Measurements from ENCODE around the gene TNRC6A.

TNRC6A gene

GRCh38 chr16:24781256-24781655, 51.8 kb downstream of the TNRC6A start:
- no peak overlapping the region for H3K9ac ChIP-seq (ENCODE audit: low read depth, low read length, poor library complexity)
- H2BK5ac ChIP-seq (ENCODE audit: low read length), result no peak overlapping the region
- H3K79me1 ChIP-seq (ENCODE audit: low read depth, low read length), result peaks cover 5% of the 10 kb centered on the region
- H2AK5ac ChIP-seq (ENCODE audit: low read depth, low read length), result no peak overlapping the region
- no peaks in the 10 kb centered on the region for H3K27me3 ChIP-seq (ENCODE audit: control insufficient read depth in 3 of 3, insufficient read depth in 3 of 3, low read depth in 1 of 3, low read length in 3 of 3)
- no CpG with 5 or more reads among the region's 2 CpGs for WGBS, 2 donors (ENCODE audit: extremely low coverage in 2 of 2, insufficient read length in 2 of 2, insufficient replicate concordance in 1 of 2)
- no peak overlapping the region for H3K18ac ChIP-seq (ENCODE audit: low read length)
- no peak overlapping the region for H3K4me2 ChIP-seq (ENCODE audit: insufficient read depth, low read length, poor library complexity, severe bottlenecking)
- H3K4me3 ChIP-seq (ENCODE audit: low read length in 2 of 2), result no peak overlapping the region
- H2AFZ ChIP-seq (ENCODE audit: low read length), result no peak overlapping the region
- H2BK120ac ChIP-seq (ENCODE audit: low read depth, low read length), result no peak overlapping the region
- no peak for DNase-seq (ENCODE audit: low spot score)
- H4K91ac ChIP-seq (ENCODE audit: low read depth, low read length, poor library complexity), result no peak overlapping the region
- no peak overlapping the region for H3K14ac ChIP-seq (ENCODE audit: low read length)
- no peak overlapping the region for H2BK15ac ChIP-seq (ENCODE audit: low read length)
- H3K23ac ChIP-seq (ENCODE audit: low read depth, low read length, poor library complexity), result no peak overlapping the region
- H4K8ac ChIP-seq (ENCODE audit: low read depth, low read length), result no peak overlapping the region
- no peak overlapping the region for H3K4ac ChIP-seq (ENCODE audit: low read length)
- no peaks in the 10 kb centered on the region for H3K9me3 ChIP-seq (replicated peaks in 1 of 2; ENCODE audit: control insufficient read depth in 2 of 2, insufficient read depth in 1 of 2, low read depth in 1 of 2, low read length in 2 of 2)
- H3K36me3 ChIP-seq (replicated peaks in 1 of 2; ENCODE audit: control insufficient read depth in 2 of 2, insufficient read depth in 2 of 2, low read length in 2 of 2), result peaks cover 29 to 96% of the 10 kb centered on the region in 2 donors
- H2BK12ac ChIP-seq (ENCODE audit: low read length), result no peak overlapping the region
- H3K27ac ChIP-seq (replicated peaks; ENCODE audit: low read length), result no peak overlapping the region
- H3K4me1 ChIP-seq (ENCODE audit: control insufficient read depth in 2 of 2, insufficient read depth in 1 of 2, low read depth in 1 of 2, low read length in 2 of 2), result no peaks in the 10 kb centered on the region

GRCh38 chr16:24784121-24784520, 54.7 kb downstream of the TNRC6A start:
- H4K91ac ChIP-seq (ENCODE audit: low read depth, low read length, poor library complexity), result no peak overlapping the region
- no CpG with 5 or more reads among the region's 3 CpGs for whole genome bisulfite sequencing, 2 donors (ENCODE audit: extremely low coverage in 2 of 2, insufficient read length in 2 of 2, insufficient replicate concordance in 1 of 2)
- no peak overlapping the region for H3K9ac ChIP-seq (ENCODE audit: low read depth, low read length, poor library complexity)

GRCh38 chr16:24789881-24790280, 60.4 kb downstream of the TNRC6A start:
- WGBS, 2 donors (ENCODE audit: extremely low coverage in 2 of 2, insufficient read length in 2 of 2, insufficient replicate concordance in 1 of 2), result no CpG with 5 or more reads among the region's 2 CpGs
- H3K9ac ChIP-seq (ENCODE audit: low read depth, low read length, poor library complexity), result no peak overlapping the region
- no peak for DNase-seq (ENCODE audit: low spot score)
- H3K9me3 ChIP-seq (replicated peaks in 1 of 2; ENCODE audit: control insufficient read depth in 2 of 2, insufficient read depth in 1 of 2, low read depth in 1 of 2, low read length in 2 of 2), result no peaks in the 10 kb centered on the region
- H4K8ac ChIP-seq (ENCODE audit: low read depth, low read length), result no peak overlapping the region
- no peak overlapping the region for H3K23ac ChIP-seq (ENCODE audit: low read depth, low read length, poor library complexity)
- H2BK120ac ChIP-seq (ENCODE audit: low read depth, low read length), result no peak overlapping the region
- H2BK15ac ChIP-seq (ENCODE audit: low read length), result no peak overlapping the region
- no peaks in the 10 kb centered on the region for H3K4me1 ChIP-seq (ENCODE audit: control insufficient read depth in 2 of 2, insufficient read depth in 1 of 2, low read depth in 1 of 2, low read length in 2 of 2)
- no peaks in the 10 kb centered on the region for H3K79me1 ChIP-seq (ENCODE audit: low read depth, low read length)
- no peak overlapping the region for H2AFZ ChIP-seq (ENCODE audit: low read length)
- no peak overlapping the region for H3K4me2 ChIP-seq (ENCODE audit: insufficient read depth, low read length, poor library complexity, severe bottlenecking)
- H3K27ac ChIP-seq (replicated peaks; ENCODE audit: low read length), result no peak overlapping the region
- H2AK5ac ChIP-seq (ENCODE audit: low read depth, low read length), result no peak overlapping the region
- H3K18ac ChIP-seq (ENCODE audit: low read length), result no peak overlapping the region
- no peak overlapping the region for H3K4me3 ChIP-seq (ENCODE audit: low read length in 2 of 2)
- no peaks in the 10 kb centered on the region for H3K27me3 ChIP-seq (ENCODE audit: control insufficient read depth in 3 of 3, insufficient read depth in 3 of 3, low read depth in 1 of 3, low read length in 3 of 3)
- H3K4ac ChIP-seq (ENCODE audit: low read length), result no peak overlapping the region
- H2BK5ac ChIP-seq (ENCODE audit: low read length), result no peak overlapping the region
- H3K36me3 ChIP-seq (replicated peaks in 1 of 2; ENCODE audit: control insufficient read depth in 2 of 2, insufficient read depth in 2 of 2, low read length in 2 of 2), result peaks cover 35 to 98% of the 10 kb centered on the region in 2 donors
- H3K14ac ChIP-seq (ENCODE audit: low read length), result no peak overlapping the region
- no peak overlapping the region for H2BK12ac ChIP-seq (ENCODE audit: low read length)
- no peak overlapping the region for H4K91ac ChIP-seq (ENCODE audit: low read depth, low read length, poor library complexity)

More at GRCh38 chr16:24784121-24784520, 54.7 kb downstream of the TNRC6A start:
- Histone ChIP-seq H2BK15ac (ENCODE audit: low read length) (no peak overlapping the region), H2AK5ac (ENCODE audit: low read depth, low read length) (no peak overlapping the region), H3K18ac (ENCODE audit: low read length) (no peak overlapping the region), H3K27ac (replicated peaks; ENCODE audit: low read length) (no peak overlapping the region), H3K14ac (ENCODE audit: low read length) (no peak overlapping the region), H3K4me2 (ENCODE audit: insufficient read depth, low read length, poor library complexity, severe bottlenecking) (no peak overlapping the region), H2AFZ (ENCODE audit: low read length) (no peak overlapping the region), H3K4ac (ENCODE audit: low read length) (no peak overlapping the region), H3K27me3 (ENCODE audit: control insufficient read depth in 3 of 3, insufficient read depth in 3 of 3, low read depth in 1 of 3, low read length in 3 of 3) (no peaks in the 10 kb centered on the region), H3K36me3 (replicated peaks in 1 of 2; ENCODE audit: control insufficient read depth in 2 of 2, insufficient read depth in 2 of 2, low read length in 2 of 2) (peaks cover 16 to 94% of the 10 kb centered on the region in 2 donors), H4K8ac (ENCODE audit: low read depth, low read length) (no peak overlapping the region), H2BK5ac (ENCODE audit: low read length) (no peak overlapping the region), H3K23ac (ENCODE audit: low read depth, low read length, poor library complexity) (no peak overlapping the region), H3K9me3 (replicated peaks in 1 of 2; ENCODE audit: control insufficient read depth in 2 of 2, insufficient read depth in 1 of 2, low read depth in 1 of 2, low read length in 2 of 2) (no peaks in the 10 kb centered on the region), H3K79me1 (ENCODE audit: low read depth, low read length) (no peaks in the 10 kb centered on the region), H2BK120ac (ENCODE audit: low read depth, low read length) (no peak overlapping the region), H3K4me3 (ENCODE audit: low read length in 2 of 2) (no peak overlapping the region), H3K4me1 (ENCODE audit: control insufficient read depth in 2 of 2, insufficient read depth in 1 of 2, low read depth in 1 of 2, low read length in 2 of 2) (no peaks in the 10 kb centered on the region), H2BK12ac (ENCODE audit: low read length) (no peak overlapping the region)
- DNase-seq (ENCODE audit: low spot score), result no peak

GRCh38 chr16:24800586-24800985, 71.1 kb downstream of the TNRC6A start:
- no peak overlapping the region for H3K18ac ChIP-seq (ENCODE audit: low read length)
- H2BK15ac ChIP-seq (ENCODE audit: low read length), result no peak overlapping the region
- H3K9ac ChIP-seq (ENCODE audit: low read depth, low read length, poor library complexity), result no peak overlapping the region
- WGBS, 2 donors (ENCODE audit: extremely low coverage in 2 of 2, insufficient read length in 2 of 2, insufficient replicate concordance in 1 of 2), result no CpG with 5 or more reads among the region's 4 CpGs
- H3K23ac ChIP-seq (ENCODE audit: low read depth, low read length, poor library complexity), result no peak overlapping the region
- H3K79me1 ChIP-seq (ENCODE audit: low read depth, low read length), result no peaks in the 10 kb centered on the region
- no peak overlapping the region for H2AFZ ChIP-seq (ENCODE audit: low read length)
- no peak for DNase-seq (ENCODE audit: low spot score)
- H3K4me1 ChIP-seq (ENCODE audit: control insufficient read depth in 2 of 2, insufficient read depth in 1 of 2, low read depth in 1 of 2, low read length in 2 of 2), result no peaks in the 10 kb centered on the region
- no peak overlapping the region for H4K91ac ChIP-seq (ENCODE audit: low read depth, low read length, poor library complexity)
- H3K9me3 ChIP-seq (replicated peaks in 1 of 2; ENCODE audit: control insufficient read depth in 2 of 2, insufficient read depth in 1 of 2, low read depth in 1 of 2, low read length in 2 of 2), result no peaks in the 10 kb centered on the region
- H2BK5ac ChIP-seq (ENCODE audit: low read length), result no peak overlapping the region
- no peak overlapping the region for H2AK5ac ChIP-seq (ENCODE audit: low read depth, low read length)
- no peaks in the 10 kb centered on the region for H3K27me3 ChIP-seq (ENCODE audit: control insufficient read depth in 3 of 3, insufficient read depth in 3 of 3, low read depth in 1 of 3, low read length in 3 of 3)
- no peak overlapping the region for H2BK12ac ChIP-seq (ENCODE audit: low read length)
- no peak overlapping the region for H2BK120ac ChIP-seq (ENCODE audit: low read depth, low read length)
- peaks cover 54 to 99% of the 10 kb centered on the region in 2 donors for H3K36me3 ChIP-seq (replicated peaks in 1 of 2; ENCODE audit: control insufficient read depth in 2 of 2, insufficient read depth in 2 of 2, low read length in 2 of 2)
- H3K4me2 ChIP-seq (ENCODE audit: insufficient read depth, low read length, poor library complexity, severe bottlenecking), result no peak overlapping the region
- no peak overlapping the region for H3K14ac ChIP-seq (ENCODE audit: low read length)
- H3K4ac ChIP-seq (ENCODE audit: low read length), result no peak overlapping the region
- no peak overlapping the region for H4K8ac ChIP-seq (ENCODE audit: low read depth, low read length)
- no peak overlapping the region for H3K4me3 ChIP-seq (ENCODE audit: low read length in 2 of 2)
- no peak overlapping the region for H3K27ac ChIP-seq (replicated peaks; ENCODE audit: low read length)

All from neuronal stem cell (in vitro differentiated cells).